ENCODE results near the gene RNF144B.

The RNF144B gene

DNA sequence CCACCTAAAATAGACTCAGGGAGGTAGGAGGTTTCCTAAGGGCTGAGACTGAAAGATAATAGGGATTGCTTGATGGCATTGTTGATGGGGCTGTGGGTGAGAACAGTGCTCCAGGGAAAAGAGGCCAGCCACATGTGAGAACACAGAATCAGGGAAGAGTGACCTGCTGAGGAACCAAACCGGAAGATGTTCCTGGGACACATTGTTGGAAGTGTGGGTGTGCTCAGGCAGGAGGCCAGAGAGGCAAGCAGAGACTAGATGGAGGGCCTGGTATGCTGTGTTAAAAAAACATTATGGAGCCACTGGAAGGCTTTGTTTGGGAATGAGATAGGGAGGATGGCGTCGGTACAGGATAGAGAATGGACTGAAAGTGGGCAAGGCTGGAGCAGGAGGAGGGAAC lies 23.3 kb downstream of the RNF144B start:
- peak in 1 of 2 donors; percentile 2 for DNase-seq

DNA sequence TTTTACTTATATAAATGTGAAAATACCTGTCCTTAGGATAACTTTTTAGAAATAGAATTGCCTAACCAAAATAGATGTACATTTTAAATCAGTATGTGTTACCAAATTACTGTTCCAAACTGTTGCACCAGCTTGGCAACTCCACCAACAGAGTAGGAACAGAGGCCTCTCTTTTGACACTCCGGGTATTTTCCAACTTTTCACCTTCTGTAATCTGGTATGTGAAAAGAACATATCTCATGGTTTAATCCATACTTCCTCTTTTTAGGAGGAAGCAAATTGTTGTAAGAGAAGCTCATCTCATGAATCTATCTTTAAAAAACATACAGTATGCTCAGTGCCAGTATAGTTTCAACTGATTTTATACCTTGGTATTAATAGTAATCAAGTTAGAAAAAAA lies 24.9 kb downstream of the RNF144B start:
- DNase-seq, result peak; percentile 89 to 95

DNA sequence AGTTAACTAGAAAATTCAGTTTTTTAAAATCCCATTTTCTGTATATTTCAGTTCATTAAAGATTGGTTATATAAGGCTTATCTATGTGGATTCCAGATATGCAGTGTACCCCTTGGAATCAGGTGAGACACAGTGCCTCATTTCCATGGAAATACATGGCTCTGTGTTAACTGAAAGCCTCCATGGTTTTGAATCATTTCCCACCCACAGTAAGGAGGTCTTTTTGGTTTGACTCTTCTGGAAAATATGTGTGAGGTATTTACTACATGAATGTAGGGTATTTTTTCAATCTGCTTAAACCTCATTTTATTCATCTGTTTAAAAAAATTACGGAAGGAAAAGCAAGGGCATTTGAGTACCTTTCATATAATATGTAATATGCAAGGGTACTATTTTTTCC lies 25.5 kb downstream of the RNF144B start:
- DNase-seq, result no peak

DNA sequence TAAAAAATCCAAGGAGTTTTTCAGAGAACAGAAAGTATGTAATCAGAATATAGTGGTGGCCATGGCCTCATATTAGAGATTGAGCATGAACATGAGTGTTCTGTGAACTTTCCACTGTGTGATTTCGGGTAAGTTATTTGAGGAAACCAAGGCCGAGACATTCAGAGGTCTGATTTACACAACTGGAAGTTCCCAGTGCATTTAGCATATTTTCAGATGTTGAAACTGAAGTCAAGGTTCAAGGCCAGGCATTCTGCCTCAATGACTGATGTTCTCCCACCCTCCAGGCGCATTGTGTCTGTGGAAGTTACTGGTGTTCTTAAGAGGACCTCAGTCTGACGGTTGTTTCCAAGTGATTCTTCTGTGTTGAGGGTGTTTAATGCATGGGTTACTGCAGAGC lies 26.2 kb downstream of the RNF144B start:
- peak; percentile 78 to 81 for DNase-seq

DNA sequence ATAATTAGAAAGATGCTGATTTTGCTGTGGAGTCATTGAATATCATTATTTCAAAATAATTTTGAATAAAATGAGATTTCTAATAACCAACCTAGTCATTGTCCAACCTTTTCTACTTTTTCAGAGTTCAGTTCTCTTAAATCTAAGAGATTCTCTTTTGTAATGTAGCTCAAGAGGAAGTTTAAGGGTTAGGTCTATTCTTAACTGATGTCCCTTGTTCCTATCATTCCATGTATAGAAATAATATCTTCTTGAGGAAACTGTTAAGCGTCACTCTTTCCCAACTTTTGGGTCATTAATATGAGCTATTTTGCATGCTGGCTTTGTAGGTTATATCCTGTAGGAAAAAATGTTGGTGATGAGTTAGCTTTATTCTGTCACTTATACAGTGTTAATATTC lies 27.0 kb downstream of the RNF144B start:
- peak; percentile 17 to 69 for DNase-seq

DNA sequence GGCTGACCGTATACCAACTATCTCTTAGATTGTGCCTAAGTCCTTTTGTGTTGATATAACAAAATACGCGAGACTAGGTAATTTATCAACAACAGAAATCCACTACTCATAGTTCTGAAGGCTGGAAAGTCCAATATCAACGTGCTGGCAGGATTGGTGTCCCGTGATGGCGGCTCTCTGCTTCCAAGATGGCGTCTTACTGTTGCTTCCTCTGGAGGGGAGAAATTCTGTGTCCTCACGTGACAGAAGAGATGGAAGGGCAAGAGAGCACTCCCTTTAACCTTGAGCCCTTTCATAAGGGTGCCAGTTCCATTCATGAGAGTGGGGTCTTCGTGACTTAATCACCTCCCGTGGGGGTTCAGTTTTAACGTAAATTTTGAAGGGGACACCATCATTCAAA lies 28.1 kb downstream of the RNF144B start:
- DNase-seq, result no peak

DNA sequence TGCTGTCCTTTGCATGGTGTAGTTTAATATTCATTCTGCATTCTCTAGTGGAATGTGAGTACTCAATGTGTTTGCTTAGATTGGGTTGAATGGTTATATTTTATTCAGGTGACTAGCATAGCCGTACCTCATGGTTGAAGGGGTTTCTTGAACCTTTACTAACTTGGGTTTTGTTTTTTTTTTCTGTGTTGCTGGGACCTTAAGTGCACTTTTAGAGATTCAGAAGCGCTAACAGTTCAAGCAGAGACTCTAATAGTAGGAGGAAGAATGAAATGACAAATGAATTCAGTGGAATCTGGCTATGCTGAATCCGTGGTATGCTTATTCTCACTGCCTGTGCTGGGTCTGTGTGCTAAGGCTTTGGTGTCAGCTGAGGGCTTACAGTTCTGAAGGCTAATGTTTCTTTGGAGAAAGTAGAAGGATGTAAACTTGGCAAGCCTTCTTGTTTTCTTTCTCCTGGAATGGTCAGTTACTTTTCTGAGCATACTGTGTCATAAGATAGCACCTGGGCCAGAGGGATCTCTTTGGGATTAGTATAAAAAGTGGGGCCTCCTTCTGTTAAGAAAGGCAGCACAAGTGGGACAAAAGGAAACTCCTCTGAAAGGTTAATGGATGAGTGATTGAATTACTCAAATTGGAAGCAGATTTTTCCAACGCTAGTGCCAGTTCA lies 28.7 kb downstream of the RNF144B start:
- no peak for DNase-seq

DNA sequence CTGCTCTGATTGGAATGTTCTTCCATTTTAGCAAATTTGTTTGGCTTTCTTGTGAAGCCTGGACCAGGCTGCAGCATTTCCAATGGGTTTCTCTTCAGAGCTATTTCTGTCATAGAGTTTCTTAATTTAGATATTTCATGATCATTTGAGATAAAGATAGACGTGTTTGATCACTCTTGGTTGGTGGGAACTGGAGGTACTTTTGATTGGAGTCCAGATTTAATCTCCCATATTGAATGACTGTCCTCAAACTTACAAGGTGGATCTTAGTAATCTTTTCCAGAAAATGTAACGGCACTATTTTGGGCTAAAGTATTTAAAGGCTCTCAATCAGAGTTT lies 29.2 kb downstream of the RNF144B start:
- DNase-seq, result no peak

DNA sequence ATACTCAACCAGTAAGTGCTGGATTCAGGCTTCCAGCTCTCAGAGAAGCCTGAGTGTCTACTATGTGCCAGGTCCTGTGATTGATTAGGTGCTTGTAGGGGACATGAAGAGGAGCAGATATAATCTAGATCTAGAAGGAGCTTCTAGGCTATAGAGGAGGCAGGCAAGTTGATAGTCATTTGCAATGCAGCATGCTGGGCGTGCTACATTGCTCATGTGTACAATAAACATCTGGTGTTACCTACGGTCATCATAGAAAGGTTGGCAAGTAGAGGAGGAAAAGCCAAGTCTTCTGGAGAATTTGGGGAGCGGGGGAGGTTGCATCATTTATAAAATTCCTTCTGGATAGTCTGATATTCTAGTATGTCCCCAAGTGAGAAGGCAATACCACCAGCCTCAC lies 33.2 kb downstream of the RNF144B start:
- no peak for DNase-seq

DNA sequence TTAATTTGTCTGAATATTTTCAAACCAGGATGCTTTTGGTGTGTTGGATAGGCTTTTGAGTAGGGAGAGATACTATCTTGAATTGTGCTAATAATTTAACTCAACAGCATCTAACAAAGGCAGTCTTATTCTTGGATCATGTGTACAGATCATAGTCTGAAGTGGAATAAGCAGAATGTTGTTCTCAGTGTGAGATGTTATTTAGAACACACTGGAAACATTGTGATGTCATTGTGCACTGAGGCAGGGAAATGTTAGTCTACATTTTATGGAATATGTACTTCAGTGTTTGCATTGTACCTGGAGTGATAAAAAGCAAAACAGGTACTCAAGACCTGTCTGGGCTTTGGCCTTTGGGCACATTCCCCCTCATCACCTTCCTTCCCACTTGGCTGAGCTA lies 35.0 kb downstream of the RNF144B start:
- DNase-seq, result no peak

DNA sequence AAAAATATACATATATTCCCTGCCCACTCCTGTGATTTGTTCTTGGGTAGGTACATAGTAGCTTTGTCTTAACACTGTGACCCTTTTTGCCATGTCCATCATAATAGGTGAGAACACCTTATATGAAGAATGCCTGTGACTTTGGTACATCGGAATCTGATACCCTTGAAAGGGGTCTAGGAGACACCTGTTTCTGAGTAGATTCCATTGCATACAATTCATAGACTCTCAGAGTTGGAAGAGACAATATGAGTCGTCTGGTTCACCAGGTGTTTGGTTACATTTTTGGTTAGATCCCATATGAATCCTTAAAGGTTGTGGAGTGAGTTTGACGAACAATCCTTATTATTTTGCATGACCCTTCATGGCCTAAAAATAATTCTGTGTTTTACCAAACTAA lies 36.3 kb downstream of the RNF144B start:
- no peak for DNase-seq

DNA sequence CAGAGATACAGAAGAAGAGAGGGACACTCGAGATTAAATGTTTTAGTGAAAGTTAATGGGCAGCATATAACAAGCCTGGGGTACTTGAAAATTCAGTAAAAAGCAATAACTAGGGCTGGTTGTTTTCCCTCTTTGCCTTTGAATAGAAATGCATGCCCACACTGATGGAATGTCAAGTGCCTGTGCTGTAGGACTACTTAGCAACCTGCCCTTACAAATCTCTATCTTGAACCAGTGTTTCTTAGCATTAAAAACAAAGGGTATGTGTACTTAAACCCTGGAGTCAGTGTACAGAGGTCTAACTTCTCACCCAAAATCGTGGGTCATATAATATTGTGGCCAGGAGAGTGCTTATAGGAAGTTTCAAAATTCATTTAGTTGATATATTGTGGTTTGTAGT lies 37.1 kb downstream of the RNF144B start:
- DNase-seq, result peak in 1 of 2 donors; percentile 2

DNA sequence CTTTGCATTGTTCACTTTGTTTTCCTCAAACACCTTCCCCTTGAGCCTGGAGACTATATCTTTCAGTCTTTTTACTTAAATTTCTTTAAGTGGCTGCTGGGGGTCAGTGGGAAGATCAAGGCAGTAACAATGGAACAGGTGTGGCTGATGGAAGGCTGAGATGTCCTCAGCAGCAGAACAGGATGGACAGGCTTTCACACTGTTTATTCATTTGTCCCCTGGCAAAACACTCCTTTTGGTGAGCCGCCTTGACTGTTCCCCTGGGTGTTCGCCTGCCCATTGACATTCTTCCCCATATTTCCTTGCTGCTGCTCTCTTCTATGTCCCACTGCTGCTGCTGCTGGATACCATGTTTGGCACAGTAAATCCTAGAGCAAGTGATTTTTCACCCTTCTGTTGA lies 38.1 kb downstream of the RNF144B start:
- peak in 1 of 2 donors; percentile 2 for DNase-seq

DNA sequence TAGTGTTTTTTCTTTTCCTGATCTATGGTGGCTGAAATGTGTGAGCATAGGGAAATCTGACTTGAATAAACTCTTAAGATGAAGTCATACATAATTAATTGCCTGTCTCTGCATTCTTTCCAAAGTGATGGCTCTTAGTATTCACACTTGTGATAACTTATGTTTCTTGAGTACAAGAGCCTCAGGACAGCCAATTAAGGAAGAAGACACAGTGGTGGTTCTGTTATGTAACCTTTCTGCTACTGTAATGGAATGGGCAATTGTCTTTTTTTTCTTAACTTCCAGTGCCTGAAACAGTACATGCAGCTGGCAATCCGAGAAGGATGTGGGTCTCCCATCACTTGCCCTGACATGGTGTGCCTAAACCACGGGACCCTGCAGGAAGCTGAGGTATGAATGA lies 40.1 kb downstream of the RNF144B start:
- peak; percentile 19 to 37 for DNase-seq

DNA sequence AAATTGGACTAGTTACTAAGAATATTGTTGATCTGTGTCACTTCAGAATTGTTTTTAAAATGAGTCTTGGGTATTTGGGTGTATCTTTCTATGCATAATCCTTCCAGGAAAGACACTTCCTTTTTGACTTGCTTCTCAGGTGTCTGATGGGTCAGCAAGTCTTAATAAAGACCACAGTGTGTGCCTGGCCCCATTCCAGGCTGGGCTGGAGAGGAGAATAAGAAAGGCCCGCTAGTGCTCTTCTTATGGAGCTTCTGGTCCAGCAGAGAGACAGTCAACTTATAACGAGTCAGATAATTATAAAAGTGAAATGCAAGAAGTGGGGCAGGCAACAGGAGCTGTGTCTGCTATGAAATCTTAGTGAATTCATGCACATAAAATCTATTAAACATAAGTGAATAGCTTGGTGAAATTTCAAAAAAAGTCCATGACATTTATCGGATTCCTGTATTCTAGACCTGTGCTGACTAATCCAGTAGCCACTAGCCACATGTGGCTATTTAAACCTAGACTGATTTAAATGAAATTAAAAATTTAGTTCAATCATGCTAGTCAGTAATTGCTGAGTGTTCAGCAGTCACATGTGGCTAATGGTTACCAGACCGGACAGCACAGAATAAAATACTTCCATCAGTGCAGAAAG lies 42.6 kb downstream of the RNF144B start:
- no peak for DNase-seq

DNA sequence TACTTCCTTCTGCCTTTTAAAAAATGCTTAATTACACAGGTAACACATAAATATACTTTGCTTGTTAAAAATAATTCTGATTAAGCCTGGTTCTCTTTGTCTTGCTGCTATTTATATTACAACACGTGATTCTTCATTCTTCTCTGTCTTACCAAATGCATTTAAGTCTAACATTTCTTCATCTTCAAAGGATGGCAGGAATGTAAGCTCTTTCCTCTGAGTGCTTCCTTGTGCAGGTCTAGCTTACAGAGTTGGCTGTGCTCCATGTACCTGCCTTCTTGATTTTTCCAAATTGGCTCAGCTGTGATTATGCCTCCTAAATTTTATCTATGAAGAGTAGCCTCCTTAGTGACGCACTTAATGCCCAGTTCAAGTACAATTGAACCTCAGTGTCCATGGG lies 44.4 kb downstream of the RNF144B start:
- peak in 1 of 2 donors; percentile 3 for DNase-seq

DNA sequence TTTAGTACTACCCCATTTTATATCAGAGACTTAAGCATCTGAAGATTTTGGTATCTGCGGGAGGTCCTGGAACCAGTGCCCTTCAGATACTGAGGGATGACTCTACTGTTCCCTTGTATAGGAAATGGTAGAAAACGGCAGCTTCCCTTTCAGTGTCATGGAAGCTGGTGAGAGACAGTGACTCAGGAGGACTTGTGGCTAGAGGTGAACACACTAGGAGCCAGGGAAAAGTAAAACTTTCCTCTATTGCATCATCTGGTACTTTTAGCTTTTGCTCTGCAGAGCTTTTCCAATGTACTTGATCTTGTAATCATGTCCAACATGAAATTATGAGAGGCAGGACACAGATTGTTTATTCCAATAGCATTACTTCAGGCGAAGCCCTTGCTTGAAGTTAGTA lies 45.0 kb downstream of the RNF144B start:
- peak; percentile 2 to 7 for DNase-seq

DNA sequence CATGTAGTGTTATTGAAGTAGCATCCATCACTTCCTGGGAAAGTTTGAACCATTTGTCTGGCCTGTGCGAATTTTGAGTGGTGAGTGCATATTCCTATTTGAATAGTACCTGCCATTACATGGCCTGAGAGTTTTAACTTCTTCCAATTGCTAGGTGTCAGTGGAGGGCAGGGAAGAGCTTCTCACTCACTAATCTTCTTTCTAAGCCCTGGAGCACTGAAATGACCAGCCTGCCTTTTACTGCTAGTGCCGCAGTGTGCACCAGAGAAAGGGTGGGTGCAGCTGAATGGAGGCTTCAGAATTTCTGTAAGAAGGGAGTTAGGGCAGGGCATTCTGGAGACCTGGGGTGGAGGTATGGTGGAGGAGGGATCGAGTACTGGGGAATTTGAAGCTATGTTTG lies 45.5 kb downstream of the RNF144B start:
- DNase-seq, result no peak

DNA sequence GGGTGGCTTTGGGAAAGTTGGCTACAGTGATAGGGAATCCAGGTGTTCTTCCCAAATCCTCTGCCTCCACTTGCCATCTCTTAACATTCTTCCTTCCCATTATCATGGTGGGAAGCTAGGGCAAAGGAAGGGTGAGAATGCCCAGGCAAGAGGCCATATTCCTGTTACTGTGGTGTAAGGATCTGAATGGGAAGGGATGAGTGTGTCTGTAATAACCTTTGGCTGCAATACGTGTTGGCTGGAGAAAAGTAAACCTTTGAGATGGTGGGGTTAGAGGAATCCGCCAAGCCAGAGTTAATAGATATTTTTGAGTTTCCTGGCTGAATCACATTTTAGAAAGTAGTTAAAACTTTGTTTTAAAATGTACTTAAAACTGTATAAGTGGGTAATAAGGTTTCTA lies 45.9 kb downstream of the RNF144B start:
- peak in 1 of 2 donors; percentile 1 for DNase-seq

DNA sequence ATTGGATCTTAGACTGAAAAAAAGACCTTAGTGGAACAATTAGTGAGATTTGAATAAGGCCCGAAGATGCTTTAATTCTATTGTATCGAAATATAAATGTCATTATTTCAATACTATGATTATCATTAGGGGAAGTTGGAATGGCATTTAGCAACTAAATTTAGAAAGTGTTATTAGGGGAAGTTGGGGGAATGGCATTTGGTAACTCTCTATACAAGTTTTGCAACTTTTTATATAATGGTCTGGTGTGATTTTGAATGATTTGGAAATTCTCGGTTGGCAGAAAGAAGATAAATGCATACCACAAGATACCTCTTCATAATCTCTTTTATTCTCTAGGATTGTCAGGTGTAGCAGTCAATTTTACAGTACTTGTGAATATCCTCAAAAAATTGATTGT lies 49.2 kb downstream of the RNF144B start:
- DNase-seq, result peak; percentile 60 to 92

DNA sequence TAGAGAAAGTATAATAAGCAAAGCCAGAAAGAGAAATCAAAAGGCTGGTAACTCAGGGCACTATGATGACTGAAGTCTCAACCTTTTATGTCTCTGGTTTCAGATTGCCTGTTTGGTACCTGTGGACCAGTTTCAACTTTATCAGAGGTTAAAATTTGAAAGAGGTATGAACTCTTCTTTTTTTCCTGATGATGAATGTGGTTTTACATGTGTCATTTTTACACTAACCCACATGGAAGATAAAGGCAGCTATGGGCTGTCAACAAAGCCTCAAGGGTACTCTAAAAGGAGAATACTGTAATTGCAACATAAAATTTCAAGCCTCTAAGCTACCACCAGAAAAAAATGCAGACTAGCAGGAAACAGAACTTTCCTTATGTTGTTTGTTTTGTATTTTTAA lies 52.4 kb downstream of the RNF144B start:
- DNase-seq, result peak in 1 of 2 donors; percentile 2

DNA sequence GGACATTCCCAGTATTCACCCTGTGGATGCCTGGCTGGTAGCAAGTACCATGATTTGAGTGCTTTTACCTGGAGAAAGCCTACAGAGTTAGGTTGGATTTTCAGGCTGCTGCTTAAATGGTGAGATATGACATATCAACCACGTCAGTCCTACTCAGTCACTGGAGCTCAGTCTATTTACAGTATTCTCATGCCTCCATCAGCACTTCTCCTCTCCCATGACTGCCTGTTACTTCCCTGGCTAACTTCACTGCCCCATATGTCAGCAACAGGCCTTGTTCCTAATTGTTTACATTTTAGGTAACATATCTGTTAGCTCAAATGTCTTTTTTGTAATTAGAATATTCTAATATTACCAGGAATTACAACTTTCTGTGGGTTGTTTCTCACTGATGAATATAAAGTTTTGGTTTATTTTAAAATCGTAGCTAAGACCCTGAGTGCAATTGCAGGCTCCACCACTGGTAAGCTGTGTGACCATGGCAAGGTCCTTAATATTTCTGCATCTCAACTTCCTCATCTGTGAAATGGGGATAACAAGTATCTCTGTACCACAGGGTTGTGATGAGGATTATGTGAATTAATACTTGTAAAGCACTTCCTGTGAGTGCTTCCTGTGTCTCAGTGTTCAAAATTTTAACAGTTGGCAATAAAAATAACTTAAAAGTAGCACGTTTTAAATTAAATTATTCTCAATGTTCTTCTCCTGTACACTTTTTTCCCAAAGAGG lies 54.3 kb downstream of the RNF144B start:
- DNase-seq, result peak; percentile 54 to 58

DNA sequence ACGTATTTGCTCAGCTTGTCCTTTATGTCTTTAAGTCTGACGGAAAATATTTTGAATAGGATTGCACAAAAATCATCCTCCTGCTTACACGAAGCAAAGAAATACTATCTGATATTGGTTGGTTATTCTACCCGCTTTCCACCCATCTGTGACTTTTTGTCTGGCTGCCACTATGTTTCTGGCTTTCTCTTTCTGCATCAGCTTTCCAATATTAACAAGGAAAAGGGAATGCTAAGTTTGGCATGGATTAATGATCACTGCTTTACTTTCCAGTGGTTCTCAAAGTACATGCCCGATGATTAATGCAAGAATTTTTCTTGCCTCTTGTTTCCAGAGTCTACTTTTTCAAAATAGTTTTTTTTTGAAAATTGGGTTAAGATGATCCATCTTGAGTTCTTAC lies 57.0 kb downstream of the RNF144B start:
- DNase-seq, result no peak

DNA sequence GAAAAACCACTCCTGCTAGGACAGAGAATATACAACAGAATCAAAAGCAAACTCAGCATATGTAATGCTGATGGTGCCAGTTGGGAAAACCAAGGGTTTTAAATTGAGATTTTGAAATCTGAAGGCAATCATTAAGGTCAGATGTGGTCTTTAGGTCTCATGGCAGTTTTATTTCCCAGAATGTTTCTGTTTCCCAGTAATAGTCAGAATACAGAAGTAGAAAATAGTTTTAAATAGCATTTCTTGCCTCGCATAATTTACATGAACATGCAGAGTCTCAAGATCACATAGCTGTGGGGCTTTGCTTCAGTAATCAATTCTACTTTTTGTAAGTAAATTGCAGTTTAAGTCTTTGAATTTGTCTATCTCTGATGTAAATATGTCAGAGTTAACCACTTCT lies 58.1 kb downstream of the RNF144B start:
- peak in 1 of 2 donors; percentile 69 for DNase-seq

Data from inflammatory macrophage (primary cell).